LNCAP (cell line): Measurements from ENCODE around the gene MAMDC2.

Experiments used
- TF ChIP-seq, protein P1 (sequence below): fragments of 450-650 bp; IDR thresholded peaks from 2 replicates; pipeline ENCODE4 v1.5.1; 2017; ENCODE audit warnings: mild to moderate bottlenecking

MAMDC2 gene

DNA sequence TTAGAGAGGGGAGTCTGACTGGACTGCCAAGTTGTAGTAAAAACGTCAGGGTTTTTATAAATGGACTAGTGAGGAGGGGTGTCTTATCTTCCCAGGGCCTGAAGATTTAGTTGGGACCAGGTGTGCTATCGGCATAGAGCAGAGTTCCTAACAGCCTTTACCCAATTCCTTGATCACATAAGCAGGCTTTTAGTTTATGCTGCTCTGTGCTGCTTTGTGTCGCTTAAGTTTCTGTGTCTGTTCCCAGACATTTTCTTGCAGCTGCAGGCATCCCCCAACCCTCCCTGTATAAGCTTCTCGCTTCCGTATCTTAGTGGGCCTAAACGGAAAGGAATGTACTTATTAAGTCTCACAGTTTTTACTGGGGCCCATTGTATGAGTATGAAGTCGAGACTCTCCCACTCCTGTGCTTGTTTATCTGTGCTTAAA, 212.5 kb downstream of the MAMDC2 start:
- TF ChIP-seq, protein P1, sequence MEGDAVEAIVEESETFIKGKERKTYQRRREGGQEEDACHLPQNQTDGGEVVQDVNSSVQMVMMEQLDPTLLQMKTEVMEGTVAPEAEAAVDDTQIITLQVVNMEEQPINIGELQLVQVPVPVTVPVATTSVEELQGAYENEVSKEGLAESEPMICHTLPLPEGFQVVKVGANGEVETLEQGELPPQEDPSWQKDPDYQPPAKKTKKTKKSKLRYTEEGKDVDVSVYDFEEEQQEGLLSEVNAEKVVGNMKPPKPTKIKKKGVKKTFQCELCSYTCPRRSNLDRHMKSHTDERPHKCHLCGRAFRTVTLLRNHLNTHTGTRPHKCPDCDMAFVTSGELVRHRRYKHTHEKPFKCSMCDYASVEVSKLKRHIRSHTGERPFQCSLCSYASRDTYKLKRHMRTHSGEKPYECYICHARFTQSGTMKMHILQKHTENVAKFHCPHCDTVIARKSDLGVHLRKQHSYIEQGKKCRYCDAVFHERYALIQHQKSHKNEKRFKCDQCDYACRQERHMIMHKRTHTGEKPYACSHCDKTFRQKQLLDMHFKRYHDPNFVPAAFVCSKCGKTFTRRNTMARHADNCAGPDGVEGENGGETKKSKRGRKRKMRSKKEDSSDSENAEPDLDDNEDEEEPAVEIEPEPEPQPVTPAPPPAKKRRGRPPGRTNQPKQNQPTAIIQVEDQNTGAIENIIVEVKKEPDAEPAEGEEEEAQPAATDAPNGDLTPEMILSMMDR: no peak

DNA sequence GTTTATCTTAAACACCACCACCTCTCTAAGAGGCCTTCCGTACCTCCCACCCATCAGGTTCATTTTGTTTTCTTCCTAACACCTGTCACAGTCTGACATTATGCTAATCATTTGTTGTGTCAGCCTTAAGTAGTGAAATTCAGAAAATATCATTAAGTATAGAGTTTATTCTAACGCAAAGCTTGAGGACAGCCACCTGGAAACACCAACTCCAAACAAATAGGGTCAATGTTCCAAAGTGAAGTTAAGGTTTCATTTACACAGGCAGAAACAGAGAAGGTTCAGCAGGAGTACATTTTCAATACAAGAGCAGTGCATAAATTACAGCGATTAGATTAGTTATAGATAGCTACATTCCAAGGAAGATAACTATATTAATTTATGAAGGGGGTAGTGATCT, 213.9 kb downstream of the MAMDC2 start:
- TF ChIP-seq, protein P1: no peak

DNA sequence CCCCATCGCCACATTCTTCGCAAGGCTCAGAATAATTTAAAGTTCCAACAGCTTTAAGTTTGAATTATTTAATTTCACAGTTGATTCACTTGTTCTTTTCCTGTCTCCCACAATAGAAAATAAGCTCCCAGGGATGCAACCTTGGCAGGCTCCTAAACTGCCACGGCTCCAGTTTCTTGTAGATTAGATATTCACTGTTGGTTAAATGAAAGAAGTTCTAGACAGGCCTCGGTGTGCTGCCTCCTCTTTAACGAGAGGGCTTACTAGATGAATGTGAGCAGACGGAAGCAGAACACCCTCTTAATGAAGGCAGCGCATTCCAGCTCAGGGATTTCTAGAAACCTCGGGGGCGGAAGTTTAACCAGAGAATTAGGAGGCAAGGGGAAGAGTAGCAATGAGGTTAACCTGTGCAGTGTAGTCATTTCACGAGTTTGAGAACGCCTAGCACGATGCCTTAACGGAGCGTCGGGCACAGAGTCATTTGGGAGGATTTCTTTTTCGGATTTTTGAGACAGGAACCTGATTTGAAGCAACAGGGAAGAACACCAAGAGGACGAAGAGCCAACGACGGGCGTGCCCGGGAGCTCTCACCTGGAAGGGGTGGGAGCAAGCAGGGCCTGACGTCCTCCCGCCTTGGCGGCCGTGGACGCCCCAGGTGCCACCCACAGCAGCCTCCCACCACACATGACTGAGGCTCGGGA, 214.5 kb downstream of the MAMDC2 start:
- TF ChIP-seq, protein P1: no peak

DNA sequence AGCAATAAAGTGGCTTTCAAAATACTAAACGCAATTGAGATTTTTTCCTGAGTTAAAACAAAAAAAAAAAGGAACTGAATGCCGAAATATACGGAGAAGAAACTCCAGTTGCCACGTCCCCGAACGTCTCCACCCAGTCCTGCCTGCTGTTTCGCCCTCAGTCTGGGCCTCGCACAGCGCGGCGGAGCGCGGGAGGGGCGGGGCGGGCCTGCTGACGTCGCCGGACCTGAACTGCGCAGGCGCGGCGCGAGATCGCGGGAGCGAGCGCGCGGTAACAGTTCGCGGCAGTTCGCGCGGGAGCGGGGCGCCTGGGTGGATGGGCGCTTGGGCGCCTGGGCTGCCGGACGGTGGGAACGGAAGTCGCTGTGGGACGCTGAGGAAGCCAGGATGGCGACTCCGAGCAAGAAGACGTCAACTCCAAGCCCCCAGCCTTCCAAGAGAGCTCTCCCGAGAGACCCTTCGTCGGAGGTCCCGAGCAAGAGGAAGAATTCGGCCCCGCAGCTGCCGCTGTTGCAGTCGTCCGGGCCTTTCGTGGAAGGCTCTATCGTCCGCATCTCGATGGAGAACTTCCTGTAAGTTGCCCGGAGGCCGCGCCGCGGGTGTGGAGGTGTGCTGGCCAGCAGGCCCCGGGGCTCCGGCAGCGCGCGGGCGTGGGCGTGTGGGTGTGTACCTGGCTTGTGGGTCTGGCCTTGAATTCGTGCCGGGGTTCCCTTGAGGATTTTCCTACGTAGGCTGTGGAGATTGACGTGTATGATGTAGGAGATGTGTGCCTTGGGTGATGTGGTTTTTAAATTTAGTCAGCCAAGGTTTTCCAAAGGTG, 215.3 kb downstream of the MAMDC2 start, which contains the start of gene SMC5:
TSS of gene SMC5 (plus strand) at position 287 of the 820 bp plus-strand sequence. CDS start at position 388, 101 bp downstream.
- TF ChIP-seq, protein P1: no peak

DNA sequence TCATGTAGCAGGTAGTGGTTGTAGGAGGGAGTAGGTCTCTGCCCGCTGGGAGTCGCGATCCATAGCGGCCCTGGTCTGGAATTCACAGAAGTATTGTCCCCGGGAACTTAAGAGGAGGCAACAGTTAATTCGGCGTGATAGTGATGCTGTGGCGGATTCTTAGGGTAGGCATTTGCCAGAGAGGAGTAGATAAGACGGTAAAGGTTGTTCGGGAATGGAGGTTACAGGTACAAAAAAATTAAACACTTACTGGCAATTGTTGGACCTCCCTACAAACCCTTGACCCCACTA, 215.8 kb downstream of the MAMDC2 start:
- TF ChIP-seq, protein P1: no peak

DNA sequence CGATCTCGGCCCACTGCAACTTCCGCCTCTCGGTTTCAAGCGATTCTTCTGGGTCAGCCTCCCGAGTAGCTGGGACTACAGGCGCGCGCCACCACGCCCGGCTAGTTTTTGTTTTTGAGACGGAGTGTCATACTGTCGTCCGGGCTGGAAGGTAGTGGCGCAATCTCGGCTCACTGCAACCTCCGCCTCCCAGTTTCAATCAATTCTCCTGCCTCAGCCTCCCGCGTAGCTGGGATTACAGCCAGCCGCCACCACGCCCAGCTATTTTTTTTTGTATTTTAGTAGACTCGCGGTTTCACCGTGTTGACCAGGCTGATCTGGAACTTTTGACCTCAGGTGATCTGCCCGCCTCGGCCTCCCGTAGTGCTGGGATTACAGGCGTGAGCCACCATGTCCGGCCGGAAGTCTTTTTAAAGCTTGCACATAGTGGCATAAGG, 216.4 kb downstream of the MAMDC2 start:
- TF ChIP-seq, protein P1: no peak

DNA sequence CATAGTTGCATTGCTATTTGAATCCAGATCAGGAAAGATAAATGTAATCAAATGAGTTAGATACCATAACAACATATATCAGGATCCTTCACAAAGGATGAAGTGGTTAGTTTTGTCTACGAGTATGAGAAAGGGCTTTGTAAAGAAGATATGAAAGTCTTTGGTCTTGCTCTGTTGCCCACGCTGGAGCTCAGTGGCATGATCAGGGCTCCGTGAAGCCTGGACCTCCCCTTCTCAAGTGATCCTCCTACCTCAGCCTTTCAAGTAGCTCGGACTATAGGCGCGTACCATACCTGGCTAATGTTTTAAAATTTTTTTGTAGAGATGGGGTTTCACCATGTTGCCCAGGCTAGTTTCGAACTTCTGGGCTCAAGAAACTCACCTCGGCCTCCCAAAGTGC, 217.0 kb downstream of the MAMDC2 start:
- TF ChIP-seq, protein P1: no peak
